IMR-90 (cell line): ENCODE results near the gene TAPT1. TPM values are rescaled to one million over a fixed set of nuclear protein-coding genes. Genes with fewer than 3 reads are reported as not detected.

ENCODE experiments used
- ATAC-seq: fragments of 200-7000 bp; cut with Tn5 transposase; 2 replicates; pipeline ENCODE4 v1.9.1; 2020; ENCODE audit warnings: low read depth, mild to moderate bottlenecking, moderate library complexity
- BruUV-seq: library from RNA; stranded (reverse); fragments of 400-500 nt; replicated peaks from 2 replicates; lab custom pipeline; 2021; lab: Mats Ljungman, UMichigan
- CTCF ChIA-PET: fragments of 300-600 bp; formaldehyde crosslinking; extraction: SDS; loops from one replicate; lab custom pipeline; 2021; ENCODE audit warnings: antibody characterized with exemption; lab: Yijun Ruan, JAX
- POLR2A ChIA-PET: fragments of 300-600 bp; sonication (Branson Sonifier 250); formaldehyde crosslinking; loops from one replicate; lab custom pipeline; 2022; ENCODE audit warnings: antibody characterized with exemption; ENCODE audit not compliant: unreplicated experiment; lab: Charles Lee
- DNase-seq: peaks from one replicate; pipeline ENCODE4 v3.0.0; 2013
- H2AFZ ChIP-seq: replicated peaks from 2 replicates; pipeline ENCODE3; 2013; ENCODE audit warnings: low read length, mild to moderate bottlenecking; ENCODE audit not compliant: poor library complexity
- H2AK5ac ChIP-seq: 2 replicates; pipeline ENCODE4 v1.6.1; 2013; ENCODE audit warnings: low read depth, low read length, inconsistent platforms
- H2AK9ac ChIP-seq: replicated peaks from 2 replicates; pipeline ENCODE3; 2013; ENCODE audit warnings: mild to moderate bottlenecking, low read depth, low read length, moderate library complexity; ENCODE audit not compliant: poor library complexity
- H2BK120ac ChIP-seq: 2 replicates; pipeline ENCODE4 v1.6.1; 2013; ENCODE audit warnings: low read depth, low read length, inconsistent platforms
- H2BK15ac ChIP-seq: 3 replicates; pipeline ENCODE4 v1.6.1; 2013; ENCODE audit warnings: low read depth, low read length, inconsistent platforms
- H2BK20ac ChIP-seq: 2 replicates; pipeline ENCODE4 v1.6.1; 2013; ENCODE audit warnings: low read depth, mild to moderate bottlenecking, inconsistent platforms, low read length, moderate library complexity
- H2BK5ac ChIP-seq: 2 replicates; pipeline ENCODE4 v1.6.1; 2013; ENCODE audit warnings: mild to moderate bottlenecking, low read depth, low read length, inconsistent platforms; ENCODE audit not compliant: poor library complexity, severe bottlenecking
- H3K14ac ChIP-seq: replicated peaks from 2 replicates; pipeline ENCODE4 v1.6.1; 2013; ENCODE audit warnings: low read depth, low read length, inconsistent platforms
- H3K18ac ChIP-seq: 2 replicates; pipeline ENCODE4 v1.6.1; 2013; ENCODE audit warnings: low read depth, low read length, control low read depth
- H3K23ac ChIP-seq: 2 replicates; pipeline ENCODE4 v1.6.1; 2013; ENCODE audit warnings: low read depth, low read length, inconsistent platforms
- H3K27ac ChIP-seq: 2 replicates; pipeline ENCODE4 v1.5.1; 2013; ENCODE audit warnings: mild to moderate bottlenecking, control low read depth, low read length; ENCODE audit not compliant: insufficient read depth
- H3K27me3 ChIP-seq: 2 replicates; pipeline ENCODE4 v1.6.1; 2013; ENCODE audit warnings: low read length; ENCODE audit not compliant: control insufficient read depth, insufficient read depth
- H3K36me3 ChIP-seq: 2 replicates; pipeline ENCODE4 v1.6.1; 2013; ENCODE audit warnings: low read length, mixed read lengths; ENCODE audit not compliant: control insufficient read depth, insufficient read depth
- H3K4ac ChIP-seq: 2 replicates; pipeline ENCODE4 v1.6.1; 2013; ENCODE audit warnings: low read depth, low read length, inconsistent platforms
- H3K4me1 ChIP-seq: 2 replicates; pipeline ENCODE4 v1.6.1; 2013; ENCODE audit warnings: low read length, mixed read lengths; ENCODE audit not compliant: control insufficient read depth, insufficient read depth
- H3K4me2 ChIP-seq: 2 replicates; pipeline ENCODE4 v1.6.1; 2013; ENCODE audit warnings: low read depth, mild to moderate bottlenecking, control low read depth, low read length, moderate library complexity
- H3K4me3 ChIP-seq: 2 replicates; pipeline ENCODE4 v1.5.1; 2013; ENCODE audit warnings: low read depth, mild to moderate bottlenecking, control low read depth, low read length, moderate library complexity; ENCODE audit not compliant: insufficient read depth
- H3K56ac ChIP-seq: 2 replicates; pipeline ENCODE4 v1.6.1; 2013; ENCODE audit warnings: low read length, inconsistent platforms; ENCODE audit not compliant: insufficient read depth; ENCODE audit errors: extremely low read depth
- H3K79me1 ChIP-seq, 2 experiments: 2 replicates each; pipeline ENCODE4 v1.6.1; 2013; ENCODE audit warnings: low read length in 2 of 2, inconsistent platforms in 1 of 2, low read depth in 1 of 2
- H3K9ac ChIP-seq: 2 replicates; pipeline ENCODE4 v1.6.1; 2013; ENCODE audit warnings: low read depth, low read length, control low read depth
- H3K9me1 ChIP-seq: 2 replicates; pipeline ENCODE4 v1.6.1; 2013; ENCODE audit warnings: low read length, inconsistent platforms; ENCODE audit not compliant: insufficient read depth
- H3K9me3 ChIP-seq: 2 replicates; pipeline ENCODE4 v1.6.1; 2013; ENCODE audit warnings: low read length; ENCODE audit not compliant: control insufficient read depth, insufficient read depth
- H4K20me1 ChIP-seq: 2 replicates; pipeline ENCODE4 v1.6.1; 2013; ENCODE audit warnings: low read length, inconsistent platforms; ENCODE audit not compliant: insufficient read depth
- H4K5ac ChIP-seq: 2 replicates; pipeline ENCODE4 v1.6.1; 2013; ENCODE audit warnings: mild to moderate bottlenecking, low read depth, low read length, control low read depth
- H4K8ac ChIP-seq, 2 experiments: 2 replicates each; pipeline ENCODE4 v1.6.1; 2013; ENCODE audit warnings: low read depth in 2 of 2, low read length in 2 of 2, control low read depth in 1 of 2, inconsistent platforms in 1 of 2
- H4K91ac ChIP-seq: 2 replicates; pipeline ENCODE4 v1.6.1; 2013; ENCODE audit warnings: low read depth, low read length, inconsistent platforms; ENCODE audit not compliant: insufficient read depth
- BHLHE40 ChIP-seq: fragments of 150-350 bp; IDR thresholded peaks from 2 replicates; pipeline ENCODE4 v1.6.1; 2016; ENCODE audit warnings: mild to moderate bottlenecking, low read depth, low read length
- FOS ChIP-seq: fragments of 150-350 bp; IDR thresholded peaks from 2 replicates; pipeline ENCODE4 v1.6.1; 2016; ENCODE audit warnings: low read depth, low read length
- MAZ ChIP-seq: IDR thresholded peaks from 2 replicates; pipeline ENCODE4 v1.6.1; 2012; ENCODE audit warnings: low read depth, mild to moderate bottlenecking, low read length, improper control_type of control experiment, moderate library complexity, borderline replicate concordance
- MXI1 ChIP-seq: IDR thresholded peaks from 2 replicates; pipeline ENCODE4 v1.6.1; 2012; ENCODE audit warnings: low read depth, mild to moderate bottlenecking, low read length, moderate library complexity, borderline replicate concordance
- NFE2L2 ChIP-seq: fragments of 150-350 bp; IDR thresholded peaks from 2 replicates; pipeline ENCODE4 v1.6.1; 2016; ENCODE audit warnings: low read depth, mild to moderate bottlenecking, low read length
- POLR2A ChIP-seq: IDR thresholded peaks from 2 replicates; pipeline ENCODE4 v1.6.1; 2012; ENCODE audit warnings: mild to moderate bottlenecking, low read depth, low read length
- RAD21 ChIP-seq: IDR thresholded peaks from 2 replicates; pipeline ENCODE4 v1.6.1; 2012; ENCODE audit warnings: low read length, improper control_type of control experiment
- RFX5 ChIP-seq: IDR thresholded peaks from 2 replicates; pipeline ENCODE4 v1.8.0; 2012; ENCODE audit warnings: low read depth, mild to moderate bottlenecking, low read length, moderate library complexity
- WGBS, 2 experiments: methylation state at CpG; one replicate each; pipeline versions ENCODE4 v1.1.5 to v1.1.7; 2013; ENCODE audit warnings: missing lambda C conversion rate in 2 of 2; ENCODE audit not compliant: insufficient read length in 1 of 2; ENCODE audit errors: extremely low coverage in 2 of 2; 5-methylcytosine and 5-hydroxymethylcytosine counted together
- dilution Hi-C: fragments of 300-500 bp; cut with HindIII; formaldehyde crosslinking; loops from one replicate; pipeline ENCODE4 v1.14.3; 2018; ENCODE audit warnings: low sequenced_read_pairs; ENCODE audit not compliant: unreplicated experiment
- in situ Hi-C: fragments of 300-500 bp; cut with MboI; formaldehyde crosslinking; loops from 3 replicates; pipeline ENCODE4 v1.14.3; 2019; ENCODE audit warnings: low sequenced_read_pairs, inconsistent platforms, mixed read lengths
- intact Hi-C: fragments of 100-400 bp; cut with micrococcal nuclease; formaldehyde crosslinking; loops from 2 replicates; pipeline ENCODE4 v1.10.0; 2022
- polyA plus RNA-seq, 3 experiments: library from polyadenylated mRNA; depleted of rRNA; stranded (reverse); fragments of >200 nt; gene quantifications; 2 replicates each; pipeline ENCODE4 v1.2.3, GENCODE V29; 2012; ENCODE audit warnings: low replicate concordance in 1 of 3
- total RNA-seq: library from RNA; depleted of rRNA; stranded (reverse); fragments of >200 nt; gene quantifications from 2 replicates; pipeline ENCODE4 v1.2.3, GENCODE V29; 2012

TAPT1 gene
- total and polyA plus RNA-seq, 2 of the 4 experiments (the other 2 are of a cell fraction): 5.6 to 12.2 TPM

DNA sequence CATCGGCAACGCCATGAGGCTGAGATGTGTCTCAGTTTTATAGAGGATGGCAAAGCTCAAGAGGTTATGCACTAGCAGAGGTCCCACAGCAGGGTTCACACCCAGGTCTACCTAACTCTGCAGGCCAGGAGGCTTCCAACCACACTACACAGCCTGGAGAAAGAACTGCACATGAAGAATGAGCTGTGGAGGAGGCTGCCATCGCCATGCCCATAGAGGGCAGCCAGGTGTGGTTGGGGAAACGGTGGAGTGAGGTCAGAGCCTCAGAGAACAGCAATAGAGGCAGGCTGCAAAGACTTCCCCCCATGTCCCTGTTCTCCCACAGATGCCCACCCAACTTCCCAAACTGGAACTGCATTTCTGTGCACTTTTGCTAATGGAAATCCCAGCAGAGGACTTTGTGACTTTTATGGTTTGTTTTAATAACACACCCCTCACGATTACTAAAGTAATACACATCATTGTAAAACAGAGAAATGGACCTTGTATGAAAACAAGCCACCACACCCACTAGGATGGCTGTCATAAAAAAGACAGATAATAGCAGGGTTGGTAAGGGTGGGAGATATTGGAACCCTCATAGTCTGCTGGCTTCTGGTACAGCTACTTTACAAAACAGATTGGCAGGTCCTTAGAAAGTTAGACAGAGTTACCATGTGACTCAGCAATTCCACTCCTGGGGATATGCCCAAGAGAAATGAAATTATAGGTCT lies 83.5 kb downstream of the TAPT1 start:
- no peak overlapping the region for H2AFZ ChIP-seq
- no peak overlapping the region for H4K91ac ChIP-seq
- H2BK15ac ChIP-seq: no peak overlapping the region
- POLR2A ChIA-PET: no interaction called here
- DNase-seq (no peak), ATAC-seq (no peak)
- intact Hi-C loops: no loop called here
- H2AK9ac ChIP-seq: no peak overlapping the region
- H3K9me1 ChIP-seq: no peaks in the 10 kb centered on the region; the same call in 1 of the 2 replicates
- no peak overlapping the region for H4K8ac ChIP-seq
- no peak overlapping the region for H4K5ac ChIP-seq
- no peak overlapping the region for H2BK20ac ChIP-seq
- no peak overlapping the region for H3K9ac ChIP-seq
- no peak overlapping the region for H2BK120ac ChIP-seq
- WGBS, 2 experiments: no CpG with 5 or more reads among the region's 5 CpGs
- H2BK5ac ChIP-seq: no peak overlapping the region
- H3K56ac ChIP-seq: no peak overlapping the region
- no peak overlapping the region for H3K4me3 ChIP-seq
- CTCF ChIA-PET: no interaction called here
- no peak overlapping the region for H3K18ac ChIP-seq
- no TSS peak for BruUV-seq
- TF ChIP-seq MAZ: no peak
- TF ChIP-seq RFX5: no peak
- TF ChIP-seq BHLHE40: no peak
- TF ChIP-seq RAD21: no peak
- TF ChIP-seq POLR2A: no peak
- TF ChIP-seq MXI1: no peak
- TF ChIP-seq FOS: no peak
- TF ChIP-seq NFE2L2: no peak
- no peaks in the 10 kb centered on the region for H3K36me3 ChIP-seq
- no peaks in the 10 kb centered on the region for H3K79me1 ChIP-seq
- H3K4me2 ChIP-seq: no peak overlapping the region
- dilution Hi-C loops: no loop called here
- H3K4ac ChIP-seq: no peak overlapping the region
- H3K27ac ChIP-seq: no peak overlapping the region
- H4K20me1 ChIP-seq: no peaks in the 10 kb centered on the region
- peaks cover 2% of the 10 kb centered on the region; the same call in 1 of the 2 replicates for H3K4me1 ChIP-seq
- in situ Hi-C loops: no loop called here
- H3K9me3 ChIP-seq: peaks cover 2% of the 10 kb centered on the region; the same call in 1 of the 2 replicates
- no peak overlapping the region for H3K14ac ChIP-seq
- peaks cover 14% of the 10 kb centered on the region for H3K27me3 ChIP-seq
- no peak overlapping the region for H2AK5ac ChIP-seq
- no peak overlapping the region for H3K23ac ChIP-seq
